ENCODE data around the gene CDH16.
A peak's percentile ranks its signal among the peaks of the same experiment; 100 is the strongest.

Gene CDH16

GRCh38 chr16:66913081-66913480 is 5.6 kb downstream of the CDH16 start:
- DNase-seq, result no peak

- DNase-seq, result no peak
These were observed 6.9 kb downstream of the CDH16 start for GRCh38 chr16:66911801-66912200.

GRCh38 chr16:66911112-66911511 is 7.6 kb downstream of the CDH16 start:
- DNase-seq, result no peak

- DNase-seq, result no peak
These were observed 8.3 kb downstream of the CDH16 start for GRCh38 chr16:66910175-66910940.

- no peak for DNase-seq
These were observed 9.7 kb downstream of the CDH16 start for GRCh38 chr16:66908762-66909559.

- no peak for DNase-seq
These were observed 10.6 kb downstream of the CDH16 start for GRCh38 chr16:66908116-66908515.

- DNase-seq, result no peak
These were observed 11.5 kb downstream of the CDH16 start for GRCh38 chr16:66906916-66907836.

- no peak for DNase-seq
These were observed 12.8 kb downstream of the CDH16 start for GRCh38 chr16:66905633-66906539.

GRCh38 chr16:66904846-66905632 is 13.6 kb downstream of the CDH16 start:
- no peak for DNase-seq

- no peak for DNase-seq
These were observed 14.2 kb downstream of the CDH16 start for GRCh38 chr16:66904428-66904845.

- DNase-seq, result no peak
These were observed 14.9 kb downstream of the CDH16 start for GRCh38 chr16:66903544-66904427.

- no peak for DNase-seq
These were observed 15.8 kb downstream of the CDH16 start for GRCh38 chr16:66902648-66903543.

- DNase-seq, result no peak
These were observed 17.1 kb downstream of the CDH16 start for GRCh38 chr16:66901626-66902025.

GRCh38 chr16:66900721-66901441 is 17.8 kb downstream of the CDH16 start:
- peak in 9 of 58 donors; percentile 6 to 51 (median 22) for DNase-seq

GRCh38 chr16:66899945-66900710 is 18.6 kb downstream of the CDH16 start:
- DNase-seq, result peak in 5 of 58 donors; percentile 16 to 63 (median 20)
